Right hindlimb (tissue), 1 donor: ENCODE data around the gene RASA2.

Source experiments
- DNase-seq: peaks from one replicate; pipeline ENCODE4 v3.0.0-alpha.2; 2018

Gene RASA2

GRCh38 chr3:141648055-141648910 lies 161.5 kb downstream of the RASA2 start:
- no peak for DNase-seq

- no peak for DNase-seq
Measured at GRCh38 chr3:141649871-141650270, 163.0 kb downstream of the RASA2 start.

GRCh38 chr3:141650783-141651182 lies 164.0 kb downstream of the RASA2 start:
- DNase-seq: no peak

GRCh38 chr3:141651409-141651808 lies 164.6 kb downstream of the RASA2 start:
- DNase-seq: no peak

GRCh38 chr3:141652349-141652748 lies 165.5 kb downstream of the RASA2 start:
- no peak for DNase-seq

- DNase-seq: no peak
Measured at GRCh38 chr3:141653847-141654246, 167.0 kb downstream of the RASA2 start.

GRCh38 chr3:141655801-141656200 lies 169.0 kb downstream of the RASA2 start:
- DNase-seq: no peak

- no peak for DNase-seq
Measured at GRCh38 chr3:141656771-141657170, 169.9 kb downstream of the RASA2 start.

- no peak for DNase-seq
Measured at GRCh38 chr3:141657516-141657915, 170.7 kb downstream of the RASA2 start.

GRCh38 chr3:141659821-141660613 lies 173.2 kb downstream of the RASA2 start:
- peak; percentile 60 for DNase-seq

- DNase-seq: no peak
Measured at GRCh38 chr3:141660614-141660947, 173.8 kb downstream of the RASA2 start.

- no peak for DNase-seq
Measured at GRCh38 chr3:141661229-141662196, 174.7 kb downstream of the RASA2 start.

- DNase-seq: no peak
Measured at GRCh38 chr3:141663993-141664392, 177.2 kb downstream of the RASA2 start.
